ENCODE measurements around the gene NATD1. TPM values are rescaled to one million over a fixed set of nuclear protein-coding genes. Genes with fewer than 3 reads are reported as not detected.

The NATD1 gene
- total RNA-seq, 2 experiments from 2014 or later, result 1.8 to 1.9 TPM

- ChIA-PET POLR2A (no interaction called here), CTCF (interaction anchor here (1.1 kb wide), 1 partner anchor 122 kb away, joined by 3 read pairs; no protein-coding TSS in a partner anchor)
Observed at GRCh38 chr17:21251337-21252010, 1.7 kb downstream of the NATD1 start.

GRCh38 chr17:21250854-21251253, 2.4 kb downstream of the NATD1 start:
- CTCF ChIA-PET, result no interaction called here
- POLR2A ChIA-PET, result no interaction called here

- POLR2A ChIA-PET, result no interaction called here
- CTCF ChIA-PET, result interaction anchor here (1.2 kb wide), 1 partner anchor 30 kb away, joined by 3 read pairs; no protein-coding TSS in a partner anchor
Observed at GRCh38 chr17:21249920-21250703, 3.1 kb downstream of the NATD1 start.

- CTCF ChIA-PET, result interaction anchor here (1.2 kb wide), 1 partner anchor 31 kb away, joined by 3 read pairs; no protein-coding TSS in a partner anchor
- POLR2A ChIA-PET, result interaction anchor here (0.6 kb wide), 1 partner anchor 264 kb away, joined by 6 read pairs; no protein-coding TSS in a partner anchor
Observed at GRCh38 chr17:21249086-21249795, 4.0 kb downstream of the NATD1 start.

- POLR2A ChIA-PET, result no interaction called here
- CTCF ChIA-PET, result no interaction called here
Observed at GRCh38 chr17:21248500-21248899, 4.7 kb downstream of the NATD1 start.

- CTCF ChIA-PET, result no interaction called here
- POLR2A ChIA-PET, result no interaction called here
Observed at GRCh38 chr17:21247552-21248258, 5.5 kb downstream of the NATD1 start.

GRCh38 chr17:21246698-21247097, 6.5 kb downstream of the NATD1 start:
- ChIA-PET POLR2A (interaction anchor here (0.6 kb wide), 1 partner anchor 9 kb away, joined by 8 read pairs; no protein-coding TSS in a partner anchor), CTCF (no interaction called here)

GRCh38 chr17:21245639-21246084, 7.5 kb downstream of the NATD1 start:
- ChIA-PET POLR2A (no interaction called here), CTCF (interaction anchor here (0.6 kb wide), 1 partner anchor 9 kb away, joined by 3 read pairs; no protein-coding TSS in a partner anchor)

- ChIA-PET CTCF (no interaction called here), POLR2A (interaction anchor here (0.5 kb wide), 1 partner anchor 306 kb away, joined by 3 read pairs; no protein-coding TSS in a partner anchor)
Observed at GRCh38 chr17:21243516-21244303, 9.5 kb downstream of the NATD1 start.

GRCh38 chr17:21242780-21243515, 10.3 kb downstream of the NATD1 start:
- ChIA-PET CTCF (no interaction called here), POLR2A (no interaction called here)

GRCh38 chr17:21242026-21242697, 11.0 kb downstream of the NATD1 start:
- CTCF ChIA-PET, result no interaction called here
- POLR2A ChIA-PET, result no interaction called here

- ChIA-PET CTCF (no interaction called here), POLR2A (no interaction called here)
Observed at GRCh38 chr17:21241564-21241963, 11.6 kb downstream of the NATD1 start.

GRCh38 chr17:21240369-21241055, 12.7 kb downstream of the NATD1 start:
- ChIA-PET CTCF (no interaction called here), POLR2A (no interaction called here)

- POLR2A ChIA-PET, result no interaction called here
- CTCF ChIA-PET, result no interaction called here
Observed at GRCh38 chr17:21239680-21240368, 13.4 kb downstream of the NATD1 start.

GRCh38 chr17:21235921-21236320, 17.3 kb downstream of the NATD1 start:
- CTCF ChIA-PET, result no interaction called here
- POLR2A ChIA-PET, result no interaction called here

- ChIA-PET POLR2A (no interaction called here), CTCF (no interaction called here)
Observed at GRCh38 chr17:21233581-21234347, 19.4 kb downstream of the NATD1 start.

All from activated CD8-positive, alpha-beta memory T cell treated with anti-CD3 and anti-CD28 coated beads for 36 hours (primary cell).